GM12872 (cell line): Measurements from ENCODE around the gene NUP62.

Source experiments
- CTCF ChIP-seq: IDR thresholded peaks from 3 replicates; pipeline ENCODE4 v1.5.1; 2011; ENCODE audit warnings: low read depth, mild to moderate bottlenecking, low read length, moderate library complexity; ENCODE audit not compliant: insufficient read depth

The NUP62 gene

DNA sequence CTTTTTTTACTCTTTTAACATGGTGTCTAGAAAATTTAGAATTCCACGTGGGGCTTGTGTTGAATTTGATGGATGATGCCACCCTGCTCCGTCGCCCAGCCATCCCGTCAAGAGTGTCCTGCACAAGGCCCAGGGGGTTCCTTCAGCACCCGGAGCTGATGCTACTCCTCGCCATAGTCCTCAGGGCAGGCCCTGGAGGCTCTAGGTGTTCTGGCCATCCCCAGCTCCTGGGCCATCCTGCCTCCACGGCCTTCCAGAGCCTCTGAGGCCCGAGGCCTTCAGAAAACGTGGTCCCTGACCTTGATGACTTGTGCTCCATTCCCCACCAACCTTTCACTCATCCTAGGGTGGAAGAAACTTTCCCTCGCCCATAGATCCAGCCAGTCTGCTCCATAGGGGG, 55.5 kb downstream of the NUP62 start:
- TF ChIP-seq CTCF: no peak

DNA sequence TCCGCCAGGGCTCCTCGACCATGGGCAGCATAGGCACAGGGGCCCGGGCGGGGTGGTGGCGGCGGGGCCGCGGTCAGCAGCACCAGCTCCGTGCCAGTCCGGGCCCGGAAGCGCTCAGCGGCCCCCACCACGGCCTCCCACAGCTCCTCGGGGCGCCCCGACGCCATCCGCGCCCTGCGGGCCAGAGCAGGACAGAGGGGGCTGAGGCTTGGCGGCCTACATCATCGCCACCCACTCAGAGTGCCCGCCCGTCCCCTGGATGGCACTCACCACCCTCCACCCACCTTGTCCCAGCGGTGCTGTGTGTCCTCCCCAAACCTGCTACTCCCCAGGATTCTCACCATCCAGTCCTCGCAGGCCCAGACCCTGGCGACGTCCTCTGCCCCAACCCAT, 56.2 kb downstream of the NUP62 start:
- no peak for TF ChIP-seq CTCF

DNA sequence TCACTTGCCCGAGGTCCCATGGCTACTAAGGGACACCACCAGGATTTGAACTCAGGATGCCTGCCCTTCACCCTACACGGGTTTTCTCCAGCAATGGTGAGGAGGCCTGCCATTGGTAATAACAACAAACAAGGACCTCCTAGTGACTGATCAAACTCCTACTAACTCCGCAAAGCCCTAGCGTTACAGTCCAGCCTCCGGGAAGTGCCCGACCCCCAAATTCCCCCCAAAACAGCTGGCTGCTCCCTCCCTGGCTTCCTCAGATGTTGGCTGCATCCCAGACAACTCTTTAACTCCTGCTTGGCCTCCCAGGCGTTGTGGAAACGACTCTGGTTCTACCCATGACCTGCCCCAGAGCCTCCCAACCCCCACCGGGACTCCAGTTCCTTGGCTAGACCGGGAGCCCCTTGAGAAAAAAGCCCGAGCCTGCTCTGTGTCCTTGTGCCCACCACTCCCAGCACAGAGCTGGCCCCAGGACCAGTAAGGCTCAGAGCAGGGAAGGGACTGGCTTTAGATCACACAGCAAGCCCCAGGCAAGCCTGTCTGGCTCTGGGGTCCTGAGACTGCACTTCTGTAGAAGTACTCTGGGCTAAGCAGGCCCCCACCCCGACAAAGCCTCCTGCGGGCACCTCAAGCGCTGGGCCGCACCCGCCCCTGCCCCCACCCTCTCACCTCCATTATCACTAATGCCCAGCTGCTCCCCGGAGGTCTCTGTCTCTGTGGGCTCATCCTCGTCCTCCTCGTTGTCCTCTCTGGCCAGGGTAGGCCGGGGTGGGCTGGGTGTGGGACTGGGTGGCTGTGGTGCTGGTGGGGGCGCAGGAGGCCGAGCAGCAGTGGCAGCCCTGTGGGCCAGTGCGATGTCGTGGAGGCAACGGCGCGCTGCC, 56.8 kb downstream of the NUP62 start:
- TF ChIP-seq CTCF: no peak

DNA sequence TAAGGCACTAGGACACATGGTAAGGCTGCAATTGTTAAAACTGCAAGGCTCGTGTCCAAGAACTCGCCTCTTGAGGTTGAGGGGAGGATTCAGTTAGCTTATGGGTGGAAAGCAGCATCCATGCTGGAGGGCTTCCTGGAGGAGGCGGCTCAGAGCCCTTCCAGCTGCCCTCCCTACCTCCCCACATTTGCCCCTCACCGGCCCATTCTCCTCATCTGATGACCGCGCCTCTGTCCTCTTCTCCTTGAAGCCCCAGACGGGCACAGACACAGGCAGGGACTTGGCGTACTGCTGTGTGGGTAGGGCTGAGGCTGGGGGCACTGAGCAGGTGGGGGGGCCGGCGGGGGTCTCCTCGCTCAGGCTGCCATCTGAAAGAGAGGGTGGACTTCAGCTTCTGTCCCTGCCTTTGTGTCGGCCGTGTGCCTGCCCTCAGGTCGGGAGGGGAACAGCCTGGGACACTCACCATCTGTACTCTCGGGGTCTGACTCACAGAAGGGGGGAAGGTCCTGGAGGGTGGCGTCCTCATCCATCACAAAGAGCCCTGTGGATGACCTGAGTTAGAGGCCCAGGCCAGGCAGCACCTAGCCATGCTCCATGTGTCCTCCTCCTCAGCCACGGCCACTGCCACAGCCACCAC, 57.8 kb downstream of the NUP62 start:
- no peak for TF ChIP-seq CTCF

DNA sequence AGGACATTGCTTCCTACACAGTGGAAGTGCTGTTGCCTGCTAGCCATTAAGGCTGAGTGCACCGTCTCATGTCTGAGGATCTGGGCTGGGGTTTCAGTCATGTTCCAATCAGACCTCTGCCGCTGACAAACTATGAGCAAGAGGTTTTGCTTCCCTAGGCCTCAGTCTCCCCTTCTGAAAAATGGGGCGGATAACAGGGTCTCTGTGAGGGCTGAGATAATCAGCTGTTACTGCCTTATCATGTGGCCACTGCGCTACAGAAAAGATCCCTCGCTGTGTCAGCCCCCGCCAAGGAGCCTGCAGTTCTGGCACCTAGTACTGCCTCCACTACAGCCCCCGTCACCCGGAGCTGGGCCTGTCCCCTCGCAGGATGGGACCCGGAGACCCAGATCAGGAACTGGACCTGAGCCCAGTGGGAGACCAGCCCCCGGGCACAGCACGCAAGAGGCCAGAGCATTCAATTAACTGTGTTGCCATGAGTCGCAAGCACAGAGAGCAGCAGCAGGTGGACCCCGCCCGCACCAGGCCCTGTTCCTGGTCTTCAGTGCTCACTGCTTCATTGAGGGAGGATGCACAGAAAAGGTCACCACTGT, 58.9 kb downstream of the NUP62 start:
- no peak for TF ChIP-seq CTCF

- TF ChIP-seq CTCF: no peak
Observed at GRCh38 chr19:49869484-49870308, 59.6 kb downstream of the NUP62 start.

DNA sequence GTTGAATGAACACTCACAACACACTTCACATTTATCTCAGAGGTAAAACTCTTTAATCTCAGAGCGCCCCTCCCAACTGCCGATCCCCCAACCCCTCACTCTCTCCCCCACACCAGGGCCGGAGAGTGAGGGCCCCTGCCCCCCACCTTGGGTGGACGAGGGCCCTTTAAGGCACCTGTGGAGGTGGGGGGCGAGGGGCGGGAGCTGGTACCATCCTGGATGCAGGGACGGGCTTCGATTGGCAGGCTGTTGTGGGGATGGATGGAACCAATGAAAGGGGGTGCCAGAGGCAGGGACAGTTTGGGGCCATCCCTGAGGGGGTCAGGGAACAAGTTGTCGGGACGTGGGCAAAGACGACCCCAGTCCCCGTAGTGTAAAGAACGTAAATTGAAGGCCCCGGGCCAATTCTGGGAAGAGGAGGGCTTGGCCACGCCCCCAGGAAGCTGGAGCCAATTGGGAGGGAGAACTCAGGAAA, 60.3 kb downstream of the NUP62 start:
- TF ChIP-seq CTCF: no peak
